ENCODE data around the gene COL11A2.

The COL11A2 gene

DNA sequence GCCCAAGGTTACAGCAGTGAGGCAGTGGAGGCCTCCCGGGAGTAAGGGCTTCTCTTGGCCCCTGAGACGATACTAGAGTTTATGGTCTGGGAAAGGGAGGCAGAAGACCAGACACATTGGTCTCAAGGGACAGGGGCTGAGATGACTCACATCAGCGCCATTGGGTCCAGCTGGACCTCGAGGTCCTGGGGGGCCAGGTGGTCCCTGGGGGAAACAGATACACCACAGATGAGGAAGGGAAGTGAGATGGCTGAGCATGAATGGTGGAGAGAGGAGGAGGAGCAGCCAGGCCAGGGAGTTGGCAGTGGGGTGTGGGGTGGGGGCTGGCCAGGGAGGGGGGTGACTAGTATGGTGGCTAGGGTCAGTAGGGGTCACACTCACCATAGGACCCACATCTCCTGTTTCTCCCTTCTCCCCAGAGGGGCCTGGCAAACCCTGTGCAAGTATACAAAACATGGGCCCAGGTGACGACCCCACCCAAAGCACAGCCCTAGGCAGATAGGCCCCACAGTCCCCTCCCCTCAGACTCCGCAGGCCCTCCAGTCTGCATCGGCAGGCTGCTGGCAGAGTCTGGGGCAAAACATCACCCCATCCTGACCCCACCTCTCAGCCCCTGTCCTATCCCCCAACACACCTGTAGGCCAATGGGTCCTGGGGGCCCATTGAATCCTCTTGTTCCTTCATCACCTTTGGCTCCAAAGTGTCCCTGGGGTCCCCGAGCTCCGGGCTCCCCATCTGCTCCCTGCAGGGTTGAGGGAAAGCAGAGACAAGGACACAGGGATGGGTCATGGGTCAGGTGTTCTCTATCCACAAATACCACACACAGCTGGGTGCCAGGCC, 21.9 kb downstream of the COL11A2 start:
- H3K27me3 ChIP-seq (replicated peaks; ENCODE audit: control insufficient read depth, insufficient read depth, low read length): no peaks in the 10 kb centered on the region; the same call in none of the 2 replicates
- TF ChIP-seq, protein P1, sequence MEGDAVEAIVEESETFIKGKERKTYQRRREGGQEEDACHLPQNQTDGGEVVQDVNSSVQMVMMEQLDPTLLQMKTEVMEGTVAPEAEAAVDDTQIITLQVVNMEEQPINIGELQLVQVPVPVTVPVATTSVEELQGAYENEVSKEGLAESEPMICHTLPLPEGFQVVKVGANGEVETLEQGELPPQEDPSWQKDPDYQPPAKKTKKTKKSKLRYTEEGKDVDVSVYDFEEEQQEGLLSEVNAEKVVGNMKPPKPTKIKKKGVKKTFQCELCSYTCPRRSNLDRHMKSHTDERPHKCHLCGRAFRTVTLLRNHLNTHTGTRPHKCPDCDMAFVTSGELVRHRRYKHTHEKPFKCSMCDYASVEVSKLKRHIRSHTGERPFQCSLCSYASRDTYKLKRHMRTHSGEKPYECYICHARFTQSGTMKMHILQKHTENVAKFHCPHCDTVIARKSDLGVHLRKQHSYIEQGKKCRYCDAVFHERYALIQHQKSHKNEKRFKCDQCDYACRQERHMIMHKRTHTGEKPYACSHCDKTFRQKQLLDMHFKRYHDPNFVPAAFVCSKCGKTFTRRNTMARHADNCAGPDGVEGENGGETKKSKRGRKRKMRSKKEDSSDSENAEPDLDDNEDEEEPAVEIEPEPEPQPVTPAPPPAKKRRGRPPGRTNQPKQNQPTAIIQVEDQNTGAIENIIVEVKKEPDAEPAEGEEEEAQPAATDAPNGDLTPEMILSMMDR (IDR thresholded peaks at IDR 0.05; ENCODE audit: insufficient read depth, low read length, poor library complexity, severe bottlenecking): no peak
- DNase-seq (ENCODE audit: extremely low read depth, insufficient read length): no peak
- H3K4me3 ChIP-seq (replicated peaks; ENCODE audit: low read depth, low read length): no peak overlapping the region
- H3K36me3 ChIP-seq (ENCODE audit: control insufficient read depth, insufficient read depth, low read length): no peaks in the 10 kb centered on the region

DNA sequence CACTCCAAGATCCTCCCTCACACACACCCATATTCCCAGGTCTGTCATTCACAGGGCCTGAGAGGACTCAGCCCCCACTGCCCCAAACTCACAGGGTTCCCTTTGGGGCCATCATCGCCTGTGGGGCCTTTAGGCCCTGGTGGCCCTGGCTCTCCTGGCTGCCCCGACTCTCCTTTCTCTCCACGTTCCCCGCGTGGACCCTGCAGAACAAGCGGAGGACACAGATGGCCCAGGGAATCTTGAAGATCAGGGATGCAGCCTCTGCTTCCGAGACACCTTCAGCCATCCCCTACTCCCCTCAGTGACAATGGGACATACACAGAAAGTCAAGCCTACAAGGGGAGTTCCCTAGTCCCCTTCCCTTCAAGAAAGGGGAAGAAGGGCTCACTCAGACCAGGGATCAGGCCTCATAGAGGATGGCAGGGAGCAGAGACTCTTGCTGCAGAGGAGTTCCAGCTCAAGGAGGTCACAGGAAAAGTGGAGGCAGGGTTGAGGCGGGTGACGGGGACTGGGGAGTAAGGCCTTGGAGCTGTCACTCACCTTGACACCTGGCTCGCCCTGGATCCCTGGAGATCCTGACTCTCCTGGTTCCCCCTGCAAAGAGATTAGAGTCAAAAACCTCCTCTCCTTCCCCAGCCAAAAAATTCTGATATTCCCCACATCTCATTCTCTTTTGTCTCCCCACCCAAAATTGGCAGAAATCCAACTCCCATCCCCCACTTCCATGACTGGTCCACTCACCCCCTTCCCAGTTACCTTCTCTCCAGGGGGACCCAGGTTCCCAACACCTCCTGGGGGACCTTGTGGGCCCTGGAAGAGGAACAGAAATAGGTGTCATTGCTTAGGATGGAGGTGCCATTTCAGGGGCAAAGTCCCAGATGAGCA, 22.7 kb downstream of the COL11A2 start:
- DNase-seq (ENCODE audit: extremely low read depth, insufficient read length): no peak
- H3K4me3 ChIP-seq (replicated peaks; ENCODE audit: low read depth, low read length): no peak overlapping the region
- H3K27me3 ChIP-seq (replicated peaks; ENCODE audit: control insufficient read depth, insufficient read depth, low read length): no peaks in the 10 kb centered on the region; the same call in none of the 2 replicates
- H3K36me3 ChIP-seq (ENCODE audit: control insufficient read depth, insufficient read depth, low read length): no peaks in the 10 kb centered on the region
- TF ChIP-seq, protein P1 (IDR thresholded peaks at IDR 0.05; ENCODE audit: insufficient read depth, low read length, poor library complexity, severe bottlenecking): no peak

DNA sequence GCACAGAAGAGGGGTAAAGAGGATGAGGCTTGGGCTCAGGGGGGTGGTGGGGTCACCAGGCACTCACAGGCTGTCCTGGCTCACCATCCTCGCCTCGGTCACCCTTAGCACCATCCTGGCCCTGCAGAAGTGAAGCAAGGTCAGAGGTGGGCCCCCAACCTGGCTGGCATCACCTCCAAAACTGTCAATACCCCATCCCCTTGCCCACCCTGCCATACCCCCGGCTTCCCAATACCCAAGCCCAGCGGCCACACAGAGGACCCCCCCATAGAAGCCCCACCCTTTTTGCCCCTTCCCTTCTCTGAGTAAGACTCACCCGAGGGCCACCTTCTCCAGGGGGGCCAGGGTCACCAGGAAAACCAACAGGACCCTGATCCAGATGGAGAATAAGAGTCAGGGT, 23.6 kb downstream of the COL11A2 start:
- DNase-seq (ENCODE audit: extremely low read depth, insufficient read length): no peak
- TF ChIP-seq, protein P1 (IDR thresholded peaks at IDR 0.05; ENCODE audit: insufficient read depth, low read length, poor library complexity, severe bottlenecking): no peak
- Histone ChIP-seq H3K4me3 (replicated peaks; ENCODE audit: low read depth, low read length) (no peak overlapping the region), H3K27me3 (replicated peaks; ENCODE audit: control insufficient read depth, insufficient read depth, low read length) (no peaks in the 10 kb centered on the region; the same call in 1 of the 2 replicates), H3K36me3 (ENCODE audit: control insufficient read depth, insufficient read depth, low read length) (no peaks in the 10 kb centered on the region)

DNA sequence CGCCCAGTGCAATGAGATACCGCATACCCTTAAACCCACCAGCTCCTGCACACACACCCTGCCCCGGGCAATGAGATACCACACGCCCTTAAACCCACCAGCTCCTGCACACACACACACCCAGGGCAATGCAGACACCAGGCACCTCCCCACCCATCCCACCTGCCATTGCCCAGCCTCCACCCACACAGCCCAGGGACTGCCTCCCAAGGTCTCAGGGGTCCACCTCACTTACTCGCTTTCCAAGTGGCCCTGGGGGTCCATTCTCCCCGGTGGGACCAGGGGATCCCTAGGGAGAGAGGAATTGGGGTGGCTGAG, 24.0 kb downstream of the COL11A2 start:
- Histone ChIP-seq H3K4me3 (replicated peaks; ENCODE audit: low read depth, low read length) (no peak overlapping the region), H3K27me3 (replicated peaks; ENCODE audit: control insufficient read depth, insufficient read depth, low read length) (no peaks in the 10 kb centered on the region; the same call in 1 of the 2 replicates), H3K36me3 (ENCODE audit: control insufficient read depth, insufficient read depth, low read length) (no peaks in the 10 kb centered on the region)
- no peak for DNase-seq (ENCODE audit: extremely low read depth, insufficient read length)
- TF ChIP-seq, protein P1 (IDR thresholded peaks at IDR 0.05; ENCODE audit: insufficient read depth, low read length, poor library complexity, severe bottlenecking): no peak

DNA sequence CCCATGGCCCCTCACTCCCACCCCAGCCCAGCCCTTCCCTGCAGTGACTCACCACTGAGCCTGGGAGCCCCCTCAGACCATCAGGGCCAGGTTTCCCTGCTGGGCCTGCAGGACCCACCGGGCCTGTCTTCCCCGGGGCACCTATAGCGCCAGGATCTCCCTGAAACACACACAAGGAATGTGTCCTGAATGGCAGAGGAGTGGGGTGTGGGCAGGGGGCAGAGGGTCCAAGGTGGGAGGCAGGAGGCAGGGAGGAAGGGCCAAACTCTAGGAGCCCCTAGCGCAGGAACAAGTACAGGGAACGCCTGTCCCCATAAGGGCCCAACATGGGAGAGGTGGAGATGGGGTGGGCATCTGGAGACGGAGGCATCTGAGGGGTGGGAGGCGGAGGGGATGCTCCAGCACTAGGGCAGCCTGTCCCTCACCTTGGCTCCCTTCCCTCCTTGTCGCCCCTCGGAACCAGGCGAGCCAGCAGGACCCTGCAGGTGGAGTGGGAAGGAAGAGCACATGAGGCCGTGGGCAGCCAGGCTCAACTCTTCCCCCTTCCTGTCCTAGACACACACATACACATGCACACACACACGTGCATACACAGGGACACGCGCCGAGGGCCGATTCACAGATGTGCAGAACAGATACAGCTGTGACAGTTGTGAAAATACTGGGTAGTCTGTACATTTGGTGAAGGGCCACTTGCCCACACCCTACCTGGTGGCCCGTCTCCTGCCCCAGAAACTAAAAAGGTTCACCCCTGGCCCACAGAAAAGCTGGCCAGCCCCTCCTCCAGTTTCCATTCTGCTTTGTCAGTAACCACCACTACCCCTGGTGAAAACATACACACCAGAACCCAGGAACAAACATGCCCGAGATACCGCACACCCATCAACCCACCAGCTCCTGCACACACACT, 24.6 kb downstream of the COL11A2 start:
- Histone ChIP-seq H3K36me3 (ENCODE audit: control insufficient read depth, insufficient read depth, low read length) (no peaks in the 10 kb centered on the region), H3K4me3 (replicated peaks; ENCODE audit: low read depth, low read length) (no peak overlapping the region), H3K27me3 (replicated peaks; ENCODE audit: control insufficient read depth, insufficient read depth, low read length) (no peaks in the 10 kb centered on the region; the same call in 1 of the 2 replicates)
- DNase-seq (ENCODE audit: extremely low read depth, insufficient read length): no peak
- TF ChIP-seq, protein P1 (IDR thresholded peaks at IDR 0.05; ENCODE audit: insufficient read depth, low read length, poor library complexity, severe bottlenecking): no peak
